H9 (cell line): ENCODE measurements around the gene LETM1. TPM values are rescaled to one million over a fixed set of nuclear protein-coding genes. Genes with fewer than 3 reads are reported as not detected.

Source experiments
- DNase-seq: peaks from one replicate; pipeline ENCODE4 v3.0.0-alpha.2; 2017
- H2AFZ ChIP-seq: one replicate; pipeline ENCODE4 v1.6.1; 2013; ENCODE audit warnings: mild to moderate bottlenecking, low read length, control low read depth, moderate library complexity
- H2AK5ac ChIP-seq: 2 replicates; pipeline ENCODE4 v1.6.1; 2013; ENCODE audit warnings: low read length, control low read depth, mixed read lengths; ENCODE audit not compliant: insufficient read length
- H2BK120ac ChIP-seq: one replicate; pipeline ENCODE4 v1.6.1; 2013; ENCODE audit warnings: low read depth, mild to moderate bottlenecking, low read length, control low read depth, inconsistent platforms; ENCODE audit not compliant: poor library complexity, severe bottlenecking
- H2BK12ac ChIP-seq: 2 replicates; pipeline ENCODE4 v1.6.1; 2013; ENCODE audit warnings: low read length, control low read depth, mixed read lengths, low read depth; ENCODE audit not compliant: insufficient read length
- H2BK15ac ChIP-seq: 2 replicates; pipeline ENCODE4 v1.6.1; 2013; ENCODE audit warnings: low read depth, low read length, control low read depth
- H2BK20ac ChIP-seq: one replicate; pipeline ENCODE4 v1.6.1; 2013; ENCODE audit warnings: low read depth, mild to moderate bottlenecking, low read length, control low read depth, inconsistent platforms; ENCODE audit not compliant: poor library complexity, severe bottlenecking
- H2BK5ac ChIP-seq: 2 replicates; pipeline ENCODE4 v1.6.1; 2013; ENCODE audit warnings: low read length, control low read depth, mixed read lengths; ENCODE audit not compliant: insufficient read length
- H3K14ac ChIP-seq: 2 replicates; pipeline ENCODE4 v1.6.1; 2013; ENCODE audit warnings: low read length, control low read depth; ENCODE audit not compliant: insufficient read depth
- H3K18ac ChIP-seq: 2 replicates; pipeline ENCODE4 v1.6.1; 2013; ENCODE audit warnings: low read depth, mild to moderate bottlenecking, mixed read lengths, low read length, control low read depth; ENCODE audit not compliant: insufficient read length
- H3K23ac ChIP-seq: 2 replicates; pipeline ENCODE4 v1.6.1; 2013; ENCODE audit warnings: low read length, control low read depth, mixed read lengths, low read depth; ENCODE audit not compliant: insufficient read length
- H3K23me2 ChIP-seq: 2 replicates; pipeline ENCODE4 v1.6.1; 2013; ENCODE audit warnings: low read depth, mild to moderate bottlenecking, mixed read lengths, low read length, control low read depth; ENCODE audit not compliant: insufficient read length, poor library complexity, severe bottlenecking
- H3K27ac ChIP-seq: 2 replicates; pipeline ENCODE4 v1.5.1; 2013; ENCODE audit warnings: low read length, control low read depth, mixed read lengths, low read depth; ENCODE audit not compliant: insufficient read length
- H3K27me3 ChIP-seq: 2 replicates; pipeline ENCODE4 v1.6.1; 2013; ENCODE audit warnings: low read length, control low read depth, inconsistent platforms; ENCODE audit not compliant: insufficient read depth
- H3K4ac ChIP-seq: 2 replicates; pipeline ENCODE4 v1.6.1; 2013; ENCODE audit warnings: low read depth, mild to moderate bottlenecking, control low read depth, inconsistent platforms, low read length, moderate library complexity
- H3K4me1 ChIP-seq: 2 replicates; pipeline ENCODE4 v1.6.1; 2013; ENCODE audit warnings: low read length, control low read depth, inconsistent platforms; ENCODE audit not compliant: insufficient read depth
- H3K4me2 ChIP-seq: 2 replicates; pipeline ENCODE4 v1.6.1; 2013; ENCODE audit warnings: low read length, control low read depth, mixed read lengths; ENCODE audit not compliant: insufficient read length, insufficient read depth
- H3K56ac ChIP-seq: 2 replicates; pipeline ENCODE4 v1.6.1; 2013; ENCODE audit warnings: low read depth, mild to moderate bottlenecking, mixed read lengths, low read length, control low read depth; ENCODE audit not compliant: insufficient read length
- H3K79me1 ChIP-seq: 2 replicates; pipeline ENCODE4 v1.6.1; 2013; ENCODE audit warnings: low read depth, mild to moderate bottlenecking, moderate library complexity, low read length, control low read depth, inconsistent platforms; ENCODE audit not compliant: insufficient read depth, poor library complexity, severe bottlenecking
- H3K79me2 ChIP-seq: 2 replicates; pipeline ENCODE4 v1.6.1; 2013; ENCODE audit warnings: low read length, control low read depth, inconsistent platforms; ENCODE audit not compliant: insufficient read depth
- H3K9ac ChIP-seq: 2 replicates; pipeline ENCODE4 v1.6.1; 2013; ENCODE audit warnings: low read length, control low read depth, mixed read lengths; ENCODE audit not compliant: insufficient read length; ENCODE audit errors: extremely low read depth
- H3K9me3 ChIP-seq: one replicate; pipeline ENCODE4 v1.6.1; 2013; ENCODE audit warnings: low read depth, low read length, inconsistent platforms; ENCODE audit not compliant: control insufficient read depth
- H3T11ph ChIP-seq: one replicate; pipeline ENCODE4 v1.6.1; 2013; ENCODE audit warnings: mild to moderate bottlenecking, low read length, control low read depth, inconsistent platforms
- H4K20me1 ChIP-seq: one replicate; pipeline ENCODE4 v1.6.1; 2013; ENCODE audit not compliant: control insufficient read depth, insufficient read length, insufficient read depth
- H4K5ac ChIP-seq: 2 replicates; pipeline ENCODE4 v1.6.1; 2013; ENCODE audit warnings: low read depth, mild to moderate bottlenecking, mixed read lengths, low read length, control low read depth; ENCODE audit not compliant: insufficient read length
- H4K8ac ChIP-seq: replicated peaks from 2 replicates; pipeline ENCODE4 v1.6.1; 2013; ENCODE audit warnings: low read length, control low read depth, mixed read lengths, low read depth; ENCODE audit not compliant: insufficient read length
- H4K91ac ChIP-seq: 2 replicates; pipeline ENCODE4 v1.6.1; 2013; ENCODE audit warnings: low read depth, mild to moderate bottlenecking, moderate library complexity, mixed read lengths, low read length, control low read depth; ENCODE audit not compliant: insufficient read length
- H3K27ac Mint-ChIP-seq, 3 experiments: 2 replicates in 2 of 3; 3 replicates in 1 of 3; pipeline ENCODE4 v1.8.0; 2020 to 2021; ENCODE audit warnings: mixed read lengths in 3 of 3, mild to moderate bottlenecking in 1 of 3, moderate library complexity in 1 of 3
- H3K27me3 Mint-ChIP-seq: 2 replicates; pipeline ENCODE4 v1.8.0; 2021; ENCODE audit warnings: low read depth, mild to moderate bottlenecking, moderate library complexity, mixed read lengths
- H3K36me3 Mint-ChIP-seq, 3 experiments: 2 replicates in 2 of 3; 3 replicates in 1 of 3; pipeline ENCODE4 v1.8.0; 2020 to 2021; ENCODE audit warnings: low read depth in 3 of 3, mixed read lengths in 3 of 3; ENCODE audit not compliant: insufficient read depth in 1 of 3
- H3K4me1 Mint-ChIP-seq, 2 experiments: 2 replicates each; pipeline ENCODE4 v1.8.0; 2020; ENCODE audit warnings: mixed read lengths in 2 of 2
- H3K4me3 Mint-ChIP-seq, 2 experiments: 2 replicates in 1 of 2; 3 replicates in 1 of 2; pipeline ENCODE4 v1.8.0; 2020 to 2021; ENCODE audit warnings: mild to moderate bottlenecking in 2 of 2, mixed read lengths in 2 of 2, moderate library complexity in 1 of 2
- H3K9me3 Mint-ChIP-seq, 2 experiments: 2 replicates in 1 of 2; 3 replicates in 1 of 2; pipeline ENCODE4 v1.8.0; 2020; ENCODE audit warnings: mild to moderate bottlenecking in 2 of 2, mixed read lengths in 2 of 2, moderate library complexity in 1 of 2
- WGBS: extraction: QIAGEN DNeasy Blood & Tissue Kit; methylation state at CpG from one replicate; pipeline ENCODE4 v1.1.7; 2013; ENCODE audit warnings: missing lambda C conversion rate, low lambda C conversion rate, mixed read lengths; ENCODE audit not compliant: insufficient read length; ENCODE audit errors: extremely low coverage; 5-methylcytosine and 5-hydroxymethylcytosine counted together
- total RNA-seq: library from RNA; stranded (reverse); gene quantifications from 2 replicates; pipeline ENCODE4 v1.2.1, GENCODE V29; 2021
- TF ChIP-seq, protein P1 (sequence below): fragments of 200-600 bp; sonication (generic); conservative IDR thresholded peaks from 3 replicates; pipeline ENCODE4 v1.8.0; 2021; ENCODE audit warnings: antibody characterized with exemption, mild to moderate bottlenecking

Gene LETM1
- total RNA-seq, 1 experiment from 2014 or later, result 43.4 TPM

GRCh38 chr4:1880332-1880731 lies 24.4 kb upstream of the LETM1 start:
- Histone ChIP-seq H2BK20ac (no peak overlapping the region), H2BK12ac (no peak overlapping the region), H3K79me2 (peaks cover 37% of the 10 kb centered on the region; the same call in 1 of the 2 replicates), H2AFZ (no peak overlapping the region), H3T11ph (no peak overlapping the region), H3K23me2 (no peaks in the 10 kb centered on the region), H3K18ac (no peak overlapping the region), H4K20me1 (no peaks in the 10 kb centered on the region), H3K23ac (no peak overlapping the region), H3K56ac (no peak overlapping the region), H2BK5ac (no peak overlapping the region), H2BK15ac (no peak overlapping the region), H3K27ac (no peak overlapping the region), H3K79me1 (peaks cover 24% of the 10 kb centered on the region), H3K14ac (no peak overlapping the region), H2BK120ac (no peak overlapping the region), H4K91ac (no peak overlapping the region), H3K4me2 (no peak overlapping the region), H3K9ac (no peak overlapping the region), H4K8ac (no peak overlapping the region), H3K27me3 (no peaks in the 10 kb centered on the region), H3K4me1 (no peaks in the 10 kb centered on the region; the same call in 1 of the 2 replicates), H4K5ac (no peak overlapping the region), H3K9me3 (no peaks in the 10 kb centered on the region), H2AK5ac (no peak overlapping the region), H3K4ac (no peak overlapping the region)
- H3K9me3 Mint-ChIP-seq, result no peaks in the 10 kb centered on the region
- H3K4me3 Mint-ChIP-seq, result no peak overlapping the region
- no CpG with 5 or more reads among the region's 1 CpG for WGBS
- TF ChIP-seq, protein P1, sequence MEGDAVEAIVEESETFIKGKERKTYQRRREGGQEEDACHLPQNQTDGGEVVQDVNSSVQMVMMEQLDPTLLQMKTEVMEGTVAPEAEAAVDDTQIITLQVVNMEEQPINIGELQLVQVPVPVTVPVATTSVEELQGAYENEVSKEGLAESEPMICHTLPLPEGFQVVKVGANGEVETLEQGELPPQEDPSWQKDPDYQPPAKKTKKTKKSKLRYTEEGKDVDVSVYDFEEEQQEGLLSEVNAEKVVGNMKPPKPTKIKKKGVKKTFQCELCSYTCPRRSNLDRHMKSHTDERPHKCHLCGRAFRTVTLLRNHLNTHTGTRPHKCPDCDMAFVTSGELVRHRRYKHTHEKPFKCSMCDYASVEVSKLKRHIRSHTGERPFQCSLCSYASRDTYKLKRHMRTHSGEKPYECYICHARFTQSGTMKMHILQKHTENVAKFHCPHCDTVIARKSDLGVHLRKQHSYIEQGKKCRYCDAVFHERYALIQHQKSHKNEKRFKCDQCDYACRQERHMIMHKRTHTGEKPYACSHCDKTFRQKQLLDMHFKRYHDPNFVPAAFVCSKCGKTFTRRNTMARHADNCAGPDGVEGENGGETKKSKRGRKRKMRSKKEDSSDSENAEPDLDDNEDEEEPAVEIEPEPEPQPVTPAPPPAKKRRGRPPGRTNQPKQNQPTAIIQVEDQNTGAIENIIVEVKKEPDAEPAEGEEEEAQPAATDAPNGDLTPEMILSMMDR, result no peak
- peaks cover 13 to 22% of the 10 kb centered on the region in 2 experiments; a peak in 3 of 4 replicates for H3K4me1 Mint-ChIP-seq
- DNase-seq, result no peak
- no peaks in the 10 kb centered on the region for H3K27me3 Mint-ChIP-seq
- no peak overlapping the region for H3K27ac Mint-ChIP-seq
- H3K36me3 Mint-ChIP-seq, result peaks cover 4 to 7% (median 5%) of the 10 kb centered on the region in 3 experiments; a peak in 4 of 7 replicates
